Raji (cell line): ENCODE results near the gene UBE2J2.

Experiments used
- POLR2A ChIP-seq: IDR thresholded peaks from 2 replicates; pipeline ENCODE4 v1.6.1; 2011; ENCODE audit warnings: low read depth, low read length, control low read depth; ENCODE audit not compliant: insufficient read depth

The UBE2J2 gene

GRCh38 chr1:1227386-1227785 is 46.3 kb downstream of the UBE2J2 start:
- no peak for TF ChIP-seq POLR2A

- TF ChIP-seq POLR2A, result no peak
Measured at GRCh38 chr1:1226566-1227362, 46.9 kb downstream of the UBE2J2 start.

GRCh38 chr1:1225913-1226312 is 47.7 kb downstream of the UBE2J2 start:
- no peak for TF ChIP-seq POLR2A

- no peak for TF ChIP-seq POLR2A
Measured at GRCh38 chr1:1225238-1225845, 48.3 kb downstream of the UBE2J2 start.

- TF ChIP-seq POLR2A, result no peak
Measured at GRCh38 chr1:1223891-1224290, 49.8 kb downstream of the UBE2J2 start.

- no peak for TF ChIP-seq POLR2A
Measured at GRCh38 chr1:1223321-1223720, 50.3 kb downstream of the UBE2J2 start.

GRCh38 chr1:1222575-1223225 is 51.0 kb downstream of the UBE2J2 start:
- no peak for TF ChIP-seq POLR2A

GRCh38 chr1:1221887-1222574 is 51.6 kb downstream of the UBE2J2 start:
- TF ChIP-seq POLR2A, result no peak

- no peak for TF ChIP-seq POLR2A
Measured at GRCh38 chr1:1220197-1220596, 53.5 kb downstream of the UBE2J2 start.

- no peak for TF ChIP-seq POLR2A
Measured at GRCh38 chr1:1219341-1219740, 54.3 kb downstream of the UBE2J2 start.

- TF ChIP-seq POLR2A, result no peak
Measured at GRCh38 chr1:1218524-1219200, 55.0 kb downstream of the UBE2J2 start.

GRCh38 chr1:1217621-1218523 is 55.8 kb downstream of the UBE2J2 start:
- TF ChIP-seq POLR2A, result no peak

GRCh38 chr1:1216770-1217620 is 56.7 kb downstream of the UBE2J2 start:
- no peak for TF ChIP-seq POLR2A
